ENCODE data around the gene SUMF1. TPM values are rescaled to one million over a fixed set of nuclear protein-coding genes. Genes with fewer than 3 reads are reported as not detected.

Gene SUMF1
- total RNA-seq, 3 donors from 2014 or later = 29.3 to 38.3 (median 32.1) TPM

- Histone ChIP-seq H3K9me3 (no peaks in the 10 kb centered on the region), H3K4me3 (no peak overlapping the region), H3K36me3 (ENCODE audit: low read depth) (no peaks in the 10 kb centered on the region), H3K4me1 (ENCODE audit: low read depth) (peaks cover 3% of the 10 kb centered on the region)
- ATAC-seq (no peak), DNase-seq (no peak)
- intact Hi-C loops (cut with DNase I, micrococcal nuclease) = no loop called here
- TF ChIP-seq CTCF (IDR thresholded peaks at IDR 0.05) = no peak
Measured at GRCh38 chr3:4496087-4496452, 29.0 kb upstream of the SUMF1 start.

GRCh38 chr3:4495294-4496086 is 28.4 kb upstream of the SUMF1 start:
- H3K36me3 ChIP-seq (ENCODE audit: low read depth) = no peaks in the 10 kb centered on the region
- ATAC-seq (no peak), DNase-seq (no peak)
- peaks cover 3% of the 10 kb centered on the region for H3K4me1 ChIP-seq (ENCODE audit: low read depth)
- no peaks in the 10 kb centered on the region for H3K9me3 ChIP-seq
- H3K4me3 ChIP-seq = no peak overlapping the region
- intact Hi-C loops (cut with DNase I, micrococcal nuclease) = no loop called here
- no peak for TF ChIP-seq CTCF (IDR thresholded peaks at IDR 0.05)

DNA sequence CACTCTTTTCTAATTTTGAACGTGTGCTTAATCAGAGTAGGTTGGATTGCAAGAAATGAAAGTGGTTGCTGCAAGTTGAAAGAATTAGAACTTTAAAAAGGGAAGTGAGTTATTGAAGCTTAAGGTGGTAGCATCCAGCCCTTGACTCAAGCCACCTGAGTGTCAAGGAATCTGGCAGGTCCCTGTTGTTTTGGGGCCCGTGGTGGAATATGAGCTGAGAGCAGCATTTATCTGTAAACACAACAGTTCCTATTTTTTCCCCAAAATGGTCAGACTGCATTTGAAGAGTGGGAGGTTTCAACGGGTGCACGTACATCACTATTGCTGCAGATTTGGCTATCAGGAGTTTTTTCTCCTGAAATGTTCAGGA is 27.8 kb upstream of the SUMF1 start:
- Histone ChIP-seq H3K4me3 (no peak overlapping the region), H3K9me3 (no peaks in the 10 kb centered on the region), H3K36me3 (ENCODE audit: low read depth) (no peaks in the 10 kb centered on the region), H3K4me1 (ENCODE audit: low read depth) (peaks cover 3% of the 10 kb centered on the region)
- intact Hi-C loops (cut with DNase I, micrococcal nuclease) = no loop called here
- DNase-seq (no peak), ATAC-seq (no peak)
- TF ChIP-seq CTCF (IDR thresholded peaks at IDR 0.05) = no peak

- no peak for ATAC-seq
- intact Hi-C loops (cut with DNase I, micrococcal nuclease) = no loop called here
- H3K9me3 ChIP-seq = no peaks in the 10 kb centered on the region
- DNase-seq = peak in 2 of 3 donors; percentile 23 to 35
- H3K4me1 ChIP-seq (ENCODE audit: low read depth) = peaks cover 3% of the 10 kb centered on the region
- no peaks in the 10 kb centered on the region for H3K36me3 ChIP-seq (ENCODE audit: low read depth)
- no peak overlapping the region for H3K4me3 ChIP-seq
- no peak for TF ChIP-seq CTCF (IDR thresholded peaks at IDR 0.05)
Measured at GRCh38 chr3:4493941-4494894, 27.1 kb upstream of the SUMF1 start.

GRCh38 chr3:4493014-4493940 is 26.2 kb upstream of the SUMF1 start, which contains the start of gene ITPR1:
ITPR1 (plus strand) TSS chr3:4493348; CDS start chr3:4516492, 23,144 bp downstream.
- H3K36me3 ChIP-seq (ENCODE audit: low read depth) = no peaks in the 10 kb centered on the region
- peak within 1 kb of the TSS; percentile 45 for H3K4me3 ChIP-seq
- peaks cover 3% of the 10 kb centered on the region for H3K4me1 ChIP-seq (ENCODE audit: low read depth)
- DNase-seq (peak; percentile 97 to 99 (median 98)), ATAC-seq (peak; percentile 98)
- no peak for TF ChIP-seq CTCF (IDR thresholded peaks at IDR 0.05)
- no peaks in the 10 kb centered on the region for H3K9me3 ChIP-seq
- intact Hi-C loops (cut with DNase I, micrococcal nuclease) = no loop called here
